ENCODE data around the gene ALDH3B2.

DNA sequence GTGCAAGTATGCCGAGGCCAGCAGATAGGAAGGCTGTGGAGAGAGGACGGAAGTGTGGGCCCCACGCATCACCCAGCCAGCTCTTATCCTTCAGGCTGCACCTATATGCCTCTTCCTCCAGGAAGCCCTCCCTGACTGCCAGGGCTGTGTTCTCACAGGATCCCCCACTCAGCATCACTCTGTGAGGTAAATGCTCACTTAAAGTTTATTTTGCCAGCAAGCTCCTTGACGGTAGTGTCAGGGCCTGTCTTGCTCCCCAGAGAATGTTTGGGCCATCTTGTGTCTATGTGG, 39.2 kb downstream of the ALDH3B2 start:
- TF ChIP-seq CTCF (IDR thresholded peaks at IDR 0.05) (no peak), POLR2A (IDR thresholded peaks at IDR 0.05) (no peak)

Measured in Peyer's patch (tissue), 4 donors.